Measurements from ENCODE around the gene MPI. TPM values are rescaled to one million over a fixed set of nuclear protein-coding genes. Genes with fewer than 3 reads are reported as not detected.

MPI gene
- total RNA-seq, 2 experiments from 2014 or later = 55.7 to 56.7 TPM

DNA sequence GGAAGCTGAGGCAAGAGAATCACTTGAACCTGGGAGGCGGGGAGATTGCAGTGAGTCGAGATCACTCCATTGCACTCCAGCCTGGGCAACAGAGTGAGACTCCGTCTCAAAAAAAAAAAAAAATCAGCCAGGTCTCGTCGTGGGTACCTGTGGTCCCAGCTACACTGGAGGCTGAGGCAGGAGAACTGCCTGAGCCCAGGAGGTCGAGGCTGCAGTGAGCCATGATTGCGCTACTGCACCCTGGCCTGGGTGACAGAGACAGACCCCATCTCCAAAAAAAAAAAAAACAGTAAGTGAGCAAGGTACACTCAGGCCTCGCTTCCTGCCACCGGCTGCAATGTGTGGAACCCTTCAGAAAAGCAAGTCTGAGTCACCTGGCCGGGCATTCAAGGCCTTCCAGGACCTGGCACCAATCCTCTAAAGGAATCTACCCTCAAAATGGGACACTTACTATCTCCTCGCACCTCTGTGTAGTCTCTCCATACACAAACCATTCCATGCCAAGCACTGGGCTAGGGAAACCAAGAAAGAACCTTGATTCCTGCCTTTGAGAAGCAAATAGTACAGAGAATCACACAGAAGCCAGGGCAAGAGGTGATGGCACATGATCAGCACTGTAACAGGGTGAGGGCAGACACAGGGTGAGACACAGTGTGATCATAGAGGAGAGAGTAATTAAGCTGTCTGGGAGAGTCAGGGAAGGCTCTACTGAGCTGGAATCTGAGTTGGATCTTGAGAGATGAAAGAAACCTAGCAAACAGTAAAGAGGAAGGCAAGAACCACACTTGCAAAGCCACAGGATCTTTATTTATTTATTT is 26.4 kb upstream of the MPI start:
- Mint-ChIP-seq H3K4me3 (no peak overlapping the region), H3K36me3 (ENCODE audit: low read depth) (peaks cover 50% of the 10 kb centered on the region), H3K9me3 (ENCODE audit: insufficient read depth) (no peaks in the 10 kb centered on the region), H3K4me1 (ENCODE audit: low read depth) (peaks cover 66% of the 10 kb centered on the region), H3K27me3 (ENCODE audit: low read depth) (no peaks in the 10 kb centered on the region), H3K27ac (peak overlapping the region; percentile 76)
- ChIA-PET POLR2A (interaction anchor here (0.6 to 1.5 kb wide), 3 partner anchors 9 to 174 kb away, joined by 3 to 4 read pairs (median 3); no protein-coding TSS in a partner anchor), CTCF (interaction anchor here (0.7 to 2.2 kb wide), 4 partner anchors 11 to 76 kb away, joined by 3 to 10 read pairs (median 3); partner anchors contain the start of gene FAM219B)
- ATAC-seq (peak; percentile 67), DNase-seq (peak; percentile 40)

GRCh38 chr15:74864296-74864695 is 25.5 kb upstream of the MPI start:
- no peaks in the 10 kb centered on the region for H3K27me3 Mint-ChIP-seq (ENCODE audit: low read depth)
- POLR2A ChIA-PET = interaction anchor here (1.0 to 1.5 kb wide), 2 partner anchors 10 to 19 kb away, joined by 3 to 4 read pairs; no protein-coding TSS in a partner anchor
- CTCF ChIA-PET = interaction anchor here (0.7 to 2.2 kb wide), 3 partner anchors 10 to 77 kb away, joined by 3 to 10 read pairs (median 3); no protein-coding TSS in a partner anchor
- H3K4me1 Mint-ChIP-seq (ENCODE audit: low read depth) = peaks cover 65% of the 10 kb centered on the region
- DNase-seq (no peak), ATAC-seq (no peak)
- H3K9me3 Mint-ChIP-seq (ENCODE audit: insufficient read depth) = no peaks in the 10 kb centered on the region
- no peak overlapping the region for H3K4me3 Mint-ChIP-seq
- peaks cover 51% of the 10 kb centered on the region for H3K36me3 Mint-ChIP-seq (ENCODE audit: low read depth)
- peak overlapping the region; percentile 59 for H3K27ac Mint-ChIP-seq

DNA sequence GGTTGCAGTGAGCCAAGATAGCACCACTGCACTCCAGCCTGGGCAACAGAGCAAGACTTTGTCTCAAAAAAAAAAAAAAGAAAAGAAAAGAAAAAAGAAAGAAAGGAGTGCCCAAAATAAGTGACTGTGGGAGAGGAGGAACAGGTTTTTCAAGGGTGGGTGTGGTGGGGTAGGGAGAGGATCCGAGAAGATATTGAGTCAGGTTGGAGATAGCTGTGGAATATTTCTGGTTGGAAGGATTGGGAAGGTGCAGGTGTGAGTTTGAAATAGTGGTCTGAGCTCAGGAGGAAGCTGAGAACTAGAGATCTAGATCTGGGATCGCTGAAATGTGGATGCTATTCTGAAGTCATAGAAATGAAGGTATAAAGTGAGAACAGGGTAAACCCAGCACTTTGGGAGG is 24.5 kb upstream of the MPI start:
- ATAC-seq (no peak), DNase-seq (no peak)
- POLR2A ChIA-PET = no interaction called here
- Mint-ChIP-seq H3K4me3 (no peak overlapping the region), H3K9me3 (ENCODE audit: insufficient read depth) (no peaks in the 10 kb centered on the region), H3K36me3 (ENCODE audit: low read depth) (peaks cover 55% of the 10 kb centered on the region), H3K27ac (peak overlapping the region; percentile 67), H3K4me1 (ENCODE audit: low read depth) (peaks cover 70% of the 10 kb centered on the region), H3K27me3 (ENCODE audit: low read depth) (no peaks in the 10 kb centered on the region)
- CTCF ChIA-PET = no interaction called here

DNA sequence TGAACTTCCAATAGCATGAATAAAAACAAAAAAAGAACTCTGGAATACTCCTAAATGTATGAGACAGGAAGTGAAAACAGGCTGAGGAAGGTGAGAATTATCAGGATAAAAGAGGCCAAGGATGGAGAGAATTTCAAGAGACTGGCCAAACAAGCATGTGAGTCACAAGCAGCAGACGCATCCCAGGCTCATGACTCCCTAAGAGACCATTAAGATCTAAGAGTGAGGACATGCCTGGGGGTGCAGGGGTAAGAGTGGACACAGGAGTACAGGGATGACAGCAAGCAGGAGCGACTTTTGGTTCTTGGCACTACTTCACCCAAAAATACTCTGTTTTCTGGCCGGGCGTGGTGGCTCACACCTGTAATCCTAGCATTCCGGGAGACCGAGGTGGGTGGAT is 23.8 kb upstream of the MPI start:
- POLR2A ChIA-PET = no interaction called here
- ATAC-seq = no peak
- CTCF ChIA-PET = interaction anchor here (5.7 kb wide), 1 partner anchor 36 kb away, joined by 82 read pairs; no protein-coding TSS in a partner anchor
- H3K4me3 Mint-ChIP-seq = no peak overlapping the region
- DNase-seq = no peak
- peaks cover 60% of the 10 kb centered on the region for H3K36me3 Mint-ChIP-seq (ENCODE audit: low read depth)
- H3K9me3 Mint-ChIP-seq (ENCODE audit: insufficient read depth) = no peaks in the 10 kb centered on the region
- no peaks in the 10 kb centered on the region for H3K27me3 Mint-ChIP-seq (ENCODE audit: low read depth)
- H3K4me1 Mint-ChIP-seq (ENCODE audit: low read depth) = peaks cover 77% of the 10 kb centered on the region
- H3K27ac Mint-ChIP-seq = no peak overlapping the region

- peaks cover 60% of the 10 kb centered on the region for H3K36me3 Mint-ChIP-seq (ENCODE audit: low read depth)
These were observed 22.3 kb upstream of the MPI start for GRCh38 chr15:74867466-74868038.

GRCh38 chr15:74868059-74868458 is 21.8 kb upstream of the MPI start:
- Mint-ChIP-seq H3K4me3 (peak overlapping the region; percentile 20), H3K27me3 (ENCODE audit: low read depth) (no peaks in the 10 kb centered on the region), H3K9me3 (ENCODE audit: insufficient read depth) (no peaks in the 10 kb centered on the region), H3K4me1 (ENCODE audit: low read depth) (peaks cover 81% of the 10 kb centered on the region), H3K36me3 (ENCODE audit: low read depth) (peaks cover 64% of the 10 kb centered on the region), H3K27ac (peak overlapping the region; percentile 73)
- no peak for DNase-seq
- POLR2A ChIA-PET = interaction anchor here (1.0 to 3.8 kb wide), 4 partner anchors 10 to 33 kb away, joined by 4 to 33 read pairs (median 4); no protein-coding TSS in a partner anchor
- no peak for ATAC-seq
- CTCF ChIA-PET = interaction anchor here (1.2 to 5.7 kb wide), 6 partner anchors 10 to 253 kb away, joined by 3 to 82 read pairs (median 4); partner anchors contain the start of gene CLK3

More at GRCh38 chr15:74867466-74868038, 22.3 kb upstream of the MPI start:
- no peaks in the 10 kb centered on the region for H3K9me3 Mint-ChIP-seq (ENCODE audit: insufficient read depth)
- H3K4me1 Mint-ChIP-seq (ENCODE audit: low read depth) = peaks cover 80% of the 10 kb centered on the region
- H3K27ac Mint-ChIP-seq = peak overlapping the region; percentile 73
- ATAC-seq (no peak), DNase-seq (no peak)
- ChIA-PET CTCF (interaction anchor here (1.7 to 5.7 kb wide), 5 partner anchors 9 to 252 kb away, joined by 3 to 82 read pairs (median 5); partner anchors contain the start of gene CLK3), POLR2A (interaction anchor here (1.0 to 3.8 kb wide), 4 partner anchors 10 to 34 kb away, joined by 4 to 33 read pairs (median 4); no protein-coding TSS in a partner anchor)
- H3K27me3 Mint-ChIP-seq (ENCODE audit: low read depth) = no peaks in the 10 kb centered on the region
- H3K4me3 Mint-ChIP-seq = peak overlapping the region; percentile 20

DNA sequence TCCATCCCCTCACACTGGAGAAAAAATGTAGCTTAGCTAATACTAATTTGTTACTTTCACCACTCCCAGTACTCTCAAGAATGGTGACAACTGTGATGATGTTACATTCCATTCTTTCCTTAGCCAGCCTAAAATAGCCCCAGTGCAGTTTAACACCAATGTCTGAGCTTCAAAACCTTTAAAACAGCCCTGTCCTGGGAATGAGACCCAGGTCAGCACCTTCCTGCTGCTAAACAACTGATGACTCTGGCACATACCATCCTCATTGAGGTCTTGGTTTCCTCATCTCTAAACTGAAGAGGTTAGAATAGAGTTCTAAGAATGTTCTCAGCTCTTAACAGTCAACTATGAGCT is 20.5 kb upstream of the MPI start:
- Mint-ChIP-seq H3K4me1 (ENCODE audit: low read depth) (peaks cover 78% of the 10 kb centered on the region), H3K27ac (peak overlapping the region; percentile 87), H3K36me3 (ENCODE audit: low read depth) (peaks cover 58% of the 10 kb centered on the region), H3K4me3 (peak overlapping the region; percentile 99), H3K27me3 (ENCODE audit: low read depth) (no peaks in the 10 kb centered on the region), H3K9me3 (ENCODE audit: insufficient read depth) (no peaks in the 10 kb centered on the region)
- POLR2A ChIA-PET = interaction anchor here (0.6 to 3.8 kb wide), 11 partner anchors 12 to 329 kb away, joined by 3 to 33 read pairs (median 5); partner anchors contain the start of genes ARID3B, MPI and ULK3
- no peak for DNase-seq
- ATAC-seq = no peak
- CTCF ChIA-PET = interaction anchor here (0.7 to 5.7 kb wide), 19 partner anchors 11 to 254 kb away, joined by 3 to 82 read pairs (median 6); partner anchors contain the start of genes CLK3, FAM219B and ULK3

DNA sequence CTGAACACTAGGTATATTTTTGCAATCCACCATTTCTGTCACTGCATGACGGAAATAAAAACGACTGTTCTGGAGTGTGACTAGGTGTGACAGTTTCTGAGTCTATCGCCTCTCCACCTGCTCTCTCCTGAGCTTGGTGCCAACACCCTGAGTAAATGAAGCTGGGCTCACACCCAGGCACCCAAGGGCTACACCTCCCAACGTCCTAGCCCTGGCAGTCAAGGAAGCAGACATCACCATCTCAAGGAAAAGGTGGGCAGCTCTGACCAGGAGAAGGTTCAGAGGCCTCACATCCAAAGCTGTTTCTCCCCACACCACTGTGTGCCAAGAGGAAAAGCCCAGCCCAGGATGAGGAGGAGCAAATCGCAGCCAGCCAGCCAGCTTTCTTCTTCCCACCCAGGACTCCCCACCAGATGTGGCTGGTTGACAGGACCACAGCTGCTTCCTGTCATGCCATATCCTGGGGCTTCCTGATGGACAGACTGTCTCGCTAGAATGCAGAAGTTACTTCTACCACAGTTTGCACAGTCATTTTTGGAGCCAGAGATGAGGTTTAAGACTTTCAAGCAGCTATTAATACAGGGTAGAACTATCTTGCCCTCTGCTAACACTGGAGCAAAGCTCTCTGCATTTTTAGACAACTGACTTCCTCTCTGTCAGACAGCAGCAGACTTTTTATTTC is 20.0 kb upstream of the MPI start:
- H3K4me3 Mint-ChIP-seq = peak overlapping the region; percentile 99
- ATAC-seq (peak; percentile 16), DNase-seq (peak; percentile 69)
- H3K4me1 Mint-ChIP-seq (ENCODE audit: low read depth) = peaks cover 74% of the 10 kb centered on the region
- no peaks in the 10 kb centered on the region for H3K9me3 Mint-ChIP-seq (ENCODE audit: insufficient read depth)
- H3K36me3 Mint-ChIP-seq (ENCODE audit: low read depth) = peaks cover 55% of the 10 kb centered on the region
- ChIA-PET CTCF (interaction anchor here (0.7 to 5.7 kb wide), 20 partner anchors 11 to 498 kb away, joined by 3 to 82 read pairs (median 6); partner anchors contain the start of genes FAM219B, MPI and ULK3), POLR2A (interaction anchor here (0.6 to 3.8 kb wide), 12 partner anchors 12 to 329 kb away, joined by 3 to 33 read pairs (median 4); partner anchors contain the start of genes ARID3B, MPI and ULK3)
- H3K27ac Mint-ChIP-seq = peak overlapping the region; percentile 87
- no peaks in the 10 kb centered on the region for H3K27me3 Mint-ChIP-seq (ENCODE audit: low read depth)

DNA sequence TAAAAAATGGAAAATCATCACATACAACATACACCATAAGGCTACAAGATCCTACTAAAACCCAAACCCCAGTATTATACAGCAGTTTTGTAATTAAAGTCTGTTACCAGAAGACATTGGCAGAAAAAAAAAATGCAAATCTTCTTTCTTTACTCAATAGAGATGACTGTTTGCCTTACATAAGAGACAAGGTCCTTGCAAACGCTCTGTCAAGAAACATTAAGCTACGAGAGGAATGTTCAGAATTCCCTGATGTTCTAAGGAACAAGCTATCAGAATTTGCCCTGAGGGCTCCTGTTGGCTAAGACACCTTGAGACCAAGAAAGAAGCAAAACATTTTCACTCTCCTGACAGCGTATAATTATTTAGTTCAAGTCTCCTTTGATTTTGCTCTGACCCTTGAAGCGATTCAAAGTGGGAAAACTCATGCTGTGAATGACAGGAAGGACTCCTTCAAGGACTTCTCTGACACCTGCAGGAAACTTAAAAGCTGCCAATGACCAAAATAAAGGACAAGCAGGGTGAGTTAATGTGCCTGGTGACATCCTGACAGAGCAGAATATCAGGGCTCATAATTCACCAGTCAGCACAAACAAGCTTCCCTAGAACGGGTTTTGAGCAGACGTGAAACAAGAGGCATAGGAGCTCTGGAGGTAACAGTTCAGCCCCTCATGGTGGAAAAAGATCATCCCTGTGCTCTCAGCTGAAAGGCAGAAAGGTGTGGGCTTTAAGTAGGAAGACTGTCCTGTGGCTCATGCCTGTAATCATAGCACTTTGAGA is 19.2 kb upstream of the MPI start:
- ChIA-PET POLR2A (interaction anchor here (0.6 to 3.8 kb wide), 9 partner anchors 13 to 330 kb away, joined by 3 to 33 read pairs (median 5); partner anchors contain the start of genes ARID3B, MPI and ULK3), CTCF (interaction anchor here (0.7 to 5.7 kb wide), 20 partner anchors 12 to 497 kb away, joined by 3 to 82 read pairs (median 6); partner anchors contain the start of genes FAM219B, MPI and ULK3)
- ATAC-seq = no peak
- H3K27me3 Mint-ChIP-seq (ENCODE audit: low read depth) = no peaks in the 10 kb centered on the region
- H3K36me3 Mint-ChIP-seq (ENCODE audit: low read depth) = peaks cover 51% of the 10 kb centered on the region
- peaks cover 70% of the 10 kb centered on the region for H3K4me1 Mint-ChIP-seq (ENCODE audit: low read depth)
- H3K27ac Mint-ChIP-seq = peak overlapping the region; percentile 87
- peak overlapping the region; percentile 99 for H3K4me3 Mint-ChIP-seq
- no peak for DNase-seq
- no peaks in the 10 kb centered on the region for H3K9me3 Mint-ChIP-seq (ENCODE audit: insufficient read depth)

GRCh38 chr15:74872702-74873035 is 17.2 kb upstream of the MPI start:
- no peak for DNase-seq
- POLR2A ChIA-PET = interaction anchor here (0.6 to 1.6 kb wide), 3 partner anchors 28 to 327 kb away, joined by 4 read pairs; no protein-coding TSS in a partner anchor
- ATAC-seq = no peak
- Mint-ChIP-seq H3K9me3 (ENCODE audit: insufficient read depth) (no peaks in the 10 kb centered on the region), H3K4me3 (peak overlapping the region; percentile 99), H3K36me3 (ENCODE audit: low read depth) (peaks cover 33% of the 10 kb centered on the region), H3K4me1 (ENCODE audit: low read depth) (peaks cover 50% of the 10 kb centered on the region), H3K27me3 (ENCODE audit: low read depth) (peaks cover 6% of the 10 kb centered on the region), H3K27ac (peak overlapping the region; percentile 94)
- CTCF ChIA-PET = interaction anchor here (1.1 kb wide), 1 partner anchor 13 kb away, joined by 3 read pairs; no protein-coding TSS in a partner anchor
